CD4-positive, alpha-beta T cell (primary cell): ENCODE results near the gene CFAP70. TPM values are rescaled to one million over a fixed set of nuclear protein-coding genes. Genes with fewer than 3 reads are reported as not detected.

Source experiments
- ATAC-seq: fragments of 200-7000 bp; cut with Tn5 transposase; one replicate; pipeline ENCODE4 v1.10.0; 2022; ENCODE audit warnings: mild to moderate bottlenecking; ENCODE audit not compliant: poor library complexity
- CTCF ChIA-PET: fragments of 350-600 bp; sonication (Branson Sonifier 250); formaldehyde crosslinking; loops from one replicate; lab custom pipeline; 2021; ENCODE audit warnings: antibody characterized with exemption, inconsistent platforms; lab: Charles Lee
- POLR2A ChIA-PET: fragments of 350-600 bp; sonication (Branson Sonifier 250); formaldehyde crosslinking; loops from one replicate; lab custom pipeline; 2021; ENCODE audit warnings: antibody characterized with exemption, inconsistent platforms; lab: Charles Lee
- DNase-seq, 14 experiments: peaks; one replicate each; pipeline ENCODE4 v3.0.0-alpha.2; 2013 to 2020; ENCODE audit warnings: mixed read lengths in 2 of 14
- H3K27ac ChIP-seq, 2 donors: one replicate each; pipeline versions ENCODE4 v1.5.1 to v1.7.0; 2013; ENCODE audit warnings: low read length in 2 of 2, low read depth in 1 of 2, mild to moderate bottlenecking in 1 of 2
- H3K27me3 ChIP-seq, 2 experiments: 1 replicate in 1 of 2; 2 replicates in 1 of 2; pipeline versions ENCODE4 v1.6.1 to v1.7.0; 2013; ENCODE audit warnings: low read length in 2 of 2, control low read depth in 1 of 2, mild to moderate bottlenecking in 1 of 2, moderate library complexity in 1 of 2; ENCODE audit not compliant: insufficient read depth in 2 of 2, control insufficient read depth in 1 of 2
- H3K36me3 ChIP-seq: one replicate; pipeline ENCODE4 v1.6.1; 2013; ENCODE audit warnings: low read length, control low read depth; ENCODE audit not compliant: insufficient read depth
- H3K4me1 ChIP-seq: one replicate; pipeline ENCODE4 v1.6.1; 2013; ENCODE audit warnings: low read length, control low read depth; ENCODE audit not compliant: insufficient read depth
- H3K4me3 ChIP-seq: one replicate; pipeline ENCODE4 v1.5.1; 2013; ENCODE audit warnings: mild to moderate bottlenecking, low read length, moderate library complexity
- H3K9me3 ChIP-seq, 2 experiments: 1 replicate in 1 of 2; 2 replicates in 1 of 2; pipeline versions ENCODE4 v1.6.1 to v1.7.0; 2013; ENCODE audit warnings: low read length in 2 of 2, mild to moderate bottlenecking in 2 of 2, control low read depth in 1 of 2, moderate library complexity in 1 of 2; ENCODE audit not compliant: control insufficient read depth in 1 of 2, insufficient read depth in 1 of 2
- H3K27ac Mint-ChIP-seq: one replicate; pipeline ENCODE4 v1.8.0; 2020; ENCODE audit warnings: mixed read lengths
- H3K27me3 Mint-ChIP-seq: one replicate; pipeline ENCODE4 v1.8.0; 2021; ENCODE audit warnings: mixed read lengths
- H3K36me3 Mint-ChIP-seq: one replicate; pipeline ENCODE4 v1.8.0; 2021; ENCODE audit warnings: low read depth, mixed read lengths
- H3K4me1 Mint-ChIP-seq: one replicate; pipeline ENCODE4 v1.8.0; 2021; ENCODE audit warnings: low read depth, mixed read lengths
- H3K4me3 Mint-ChIP-seq: one replicate; pipeline ENCODE4 v1.8.0; 2020; ENCODE audit warnings: mild to moderate bottlenecking, mixed read lengths
- H3K9me3 Mint-ChIP-seq: one replicate; pipeline ENCODE4 v1.8.0; 2020; ENCODE audit warnings: mixed read lengths
- CTCF ChIP-seq: fragments of 200-600 bp; IDR thresholded peaks from one replicate; pipeline ENCODE4 v1.8.0; 2022; ENCODE audit warnings: antibody characterized with exemption, mild to moderate bottlenecking
- intact Hi-C, 2 experiments: fragments of 100-400 bp; cut with DNase I in 1 of 2; cut with micrococcal nuclease in 1 of 2; formaldehyde crosslinking; loops; one replicate each; pipeline versions ENCODE4 v1.15.1 to v1.9.0; 2023 to 2025; cut with DNase I, micrococcal nuclease
- total RNA-seq, 174 experiments: library from RNA in 2 of 174; stranded (reverse) in 2 of 174; gene quantifications; one replicate each; pipeline ENCODE4 v1.2.3 and lab custom pipeline; 2021 to 2026

Gene CFAP70
- total RNA-seq, 2 experiments from 2014 or later, result 2.6 TPM

DNA sequence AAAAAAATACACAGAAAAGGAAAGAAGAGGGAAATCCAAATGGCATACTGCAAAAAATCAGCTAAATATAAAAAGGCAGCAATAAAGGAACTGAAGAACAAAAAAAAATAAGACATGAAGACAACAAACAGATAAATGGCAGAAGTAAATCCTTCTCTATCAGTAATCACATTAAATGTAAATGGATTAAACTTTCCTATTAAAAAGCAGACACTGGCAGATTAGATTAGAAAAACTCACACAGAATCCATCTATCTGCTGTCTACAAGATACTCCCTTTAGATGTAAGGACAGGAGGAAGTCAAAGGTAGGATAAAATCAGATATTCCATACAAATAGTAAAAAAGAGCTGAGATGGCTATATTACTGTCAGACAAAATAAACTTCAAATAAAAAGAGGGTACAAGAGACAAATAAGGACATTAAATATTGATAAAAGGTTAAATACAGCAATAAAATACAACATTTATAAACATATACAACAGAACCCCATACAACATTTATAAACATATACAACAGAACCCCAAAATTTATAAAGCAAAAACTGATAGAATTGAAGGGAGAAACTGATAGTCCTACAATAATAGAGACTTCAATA lies 51.4 kb downstream of the CFAP70 start:
- Histone ChIP-seq H3K36me3 (no peaks in the 10 kb centered on the region), H3K9me3 (peaks cover 0 to 9% of the 10 kb centered on the region in 2 experiments), H3K4me1 (no peaks in the 10 kb centered on the region), H3K27ac (no peak overlapping the region), H3K27me3 (no peaks in the 10 kb centered on the region), H3K4me3 (no peak overlapping the region)
- no peak for TF ChIP-seq CTCF
- ATAC-seq, result no peak
- Mint-ChIP-seq H3K4me1 (no peaks in the 10 kb centered on the region), H3K36me3 (peaks cover 25% of the 10 kb centered on the region), H3K9me3 (peaks cover 9% of the 10 kb centered on the region), H3K27me3 (no peaks in the 10 kb centered on the region), H3K27ac (no peak overlapping the region), H3K4me3 (no peak overlapping the region)
- DNase-seq, result no peak
- intact Hi-C loops, result no loop called here
- CTCF ChIA-PET, result no interaction called here
- POLR2A ChIA-PET, result no interaction called here

- no peaks in the 10 kb centered on the region for H3K4me1 ChIP-seq
- Mint-ChIP-seq H3K9me3 (peaks cover 9% of the 10 kb centered on the region), H3K27me3 (no peaks in the 10 kb centered on the region), H3K36me3 (peaks cover 25% of the 10 kb centered on the region), H3K4me3 (no peak overlapping the region), H3K27ac (no peak overlapping the region), H3K4me1 (no peaks in the 10 kb centered on the region)
- ChIA-PET POLR2A (no interaction called here), CTCF (no interaction called here)
- no peak for TF ChIP-seq CTCF
- no peak overlapping the region for H3K27ac ChIP-seq
- peaks cover 0 to 9% of the 10 kb centered on the region in 2 experiments for H3K9me3 ChIP-seq
- intact Hi-C loops, result no loop called here
- no peaks in the 10 kb centered on the region for H3K27me3 ChIP-seq
- DNase-seq, result no peak
- no peak for ATAC-seq
- no peaks in the 10 kb centered on the region for H3K36me3 ChIP-seq
- no peak overlapping the region for H3K4me3 ChIP-seq
Observed at GRCh38 chr10:73306171-73306708, 52.4 kb downstream of the CFAP70 start.

GRCh38 chr10:73296946-73297345 lies 61.7 kb downstream of the CFAP70 start:
- Mint-ChIP-seq H3K27ac (no peak overlapping the region), H3K9me3 (no peaks in the 10 kb centered on the region), H3K4me1 (no peaks in the 10 kb centered on the region), H3K27me3 (no peaks in the 10 kb centered on the region), H3K36me3 (no peaks in the 10 kb centered on the region), H3K4me3 (no peak overlapping the region)
- H3K4me1 ChIP-seq, result no peaks in the 10 kb centered on the region
- ChIA-PET POLR2A (no interaction called here), CTCF (interaction anchor here (0.6 kb wide), 1 partner anchor 26 kb away, joined by 3 read pairs; no protein-coding TSS in a partner anchor)
- no peaks in the 10 kb centered on the region for H3K9me3 ChIP-seq
- H3K4me3 ChIP-seq, result no peak overlapping the region
- DNase-seq (peak in 2 of 14 experiments; percentile 3 to 5), ATAC-seq (no peak)
- no peaks in the 10 kb centered on the region for H3K36me3 ChIP-seq
- H3K27ac ChIP-seq, result no peak overlapping the region
- no peaks in the 10 kb centered on the region for H3K27me3 ChIP-seq
- intact Hi-C loops, result no loop called here
- no peak for TF ChIP-seq CTCF
